ENCODE data around the gene RABEP1.

RABEP1 gene

GRCh38 chr17:5264893-5265292, 17.2 kb upstream of the RABEP1 start:
- DNase-seq (ENCODE audit: low read depth in 4 of 4, low spot score in 1 of 4), result no peak

DNA sequence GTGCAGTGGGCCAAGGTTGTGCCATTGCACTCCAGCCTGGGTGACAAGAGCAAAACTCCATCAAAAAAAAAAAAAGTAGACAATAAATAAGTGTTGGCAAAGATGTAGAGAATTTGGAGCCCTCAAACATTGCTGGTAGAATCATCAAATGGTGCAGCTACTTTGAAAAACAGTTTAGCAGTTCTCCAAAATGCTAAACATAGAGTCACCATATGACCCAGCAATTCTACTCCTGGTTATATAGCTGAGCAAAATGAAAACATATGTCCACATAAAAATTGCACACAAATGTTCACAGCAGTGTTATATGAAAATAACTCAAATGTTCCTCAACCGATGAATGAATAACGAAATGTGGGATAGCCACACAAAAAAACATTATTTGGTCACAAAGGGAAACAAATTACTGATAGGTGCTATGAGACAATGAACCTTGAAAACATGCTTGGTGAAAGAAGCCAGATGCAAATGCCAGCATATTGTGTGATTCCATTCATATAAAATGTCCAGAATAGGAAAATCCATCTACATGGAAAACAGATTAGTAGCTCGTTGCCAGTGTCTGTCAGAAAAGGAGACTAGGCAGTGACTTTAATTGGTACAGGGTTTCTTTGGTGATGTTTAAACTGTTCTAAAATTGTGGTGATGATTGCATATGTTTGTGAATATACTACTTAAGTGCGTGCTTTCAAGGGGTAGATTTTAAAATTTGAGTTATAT, 12.7 kb upstream of the RABEP1 start:
- no peak for DNase-seq (ENCODE audit: low read depth in 4 of 4, low spot score in 1 of 4)

- peak in 3 of 4 experiments; percentile 2 to 28 (median 2) for DNase-seq (ENCODE audit: low read depth in 4 of 4, low spot score in 1 of 4)
Observed at GRCh38 chr17:5272322-5272721, 9.8 kb upstream of the RABEP1 start.

DNA sequence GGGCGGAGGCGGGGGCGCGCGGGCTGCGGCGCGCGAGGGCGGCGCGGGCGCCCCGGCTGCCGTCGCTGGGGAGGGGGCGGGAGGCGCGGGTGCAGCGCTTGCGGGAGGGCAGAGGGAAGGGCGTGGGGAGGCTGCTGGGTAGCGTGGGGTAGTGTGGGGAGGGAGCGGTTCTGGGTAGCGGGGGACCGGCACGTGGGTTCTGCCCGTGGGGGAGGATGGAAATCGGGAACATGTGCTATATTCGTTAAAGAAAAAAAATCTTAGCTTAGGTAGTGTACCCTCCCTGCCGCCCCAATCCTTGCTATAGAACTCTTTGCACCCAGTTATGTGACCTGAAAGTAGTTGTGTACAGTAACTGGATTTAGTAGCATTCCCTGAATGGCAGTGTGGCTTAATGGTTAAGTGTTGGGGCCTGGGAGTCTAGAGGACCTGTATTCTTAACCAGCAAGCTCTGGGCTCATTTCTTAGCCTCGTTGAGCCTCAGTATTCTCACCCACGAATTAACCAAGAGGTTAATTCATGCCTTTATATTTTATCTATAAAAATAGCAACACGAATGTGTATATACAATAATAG, 646 bp downstream of the RABEP1 start:
- peak in 3 of 4 experiments; percentile 21 to 31 (median 24) for DNase-seq (ENCODE audit: low read depth in 4 of 4, low spot score in 1 of 4)

- no peak for DNase-seq (ENCODE audit: low read depth in 4 of 4, low spot score in 1 of 4)
Observed at GRCh38 chr17:5283571-5284315, 1.7 kb downstream of the RABEP1 start.

GRCh38 chr17:5284681-5285080, 2.6 kb downstream of the RABEP1 start:
- no peak for DNase-seq (ENCODE audit: low read depth in 4 of 4, low spot score in 1 of 4)

- DNase-seq (ENCODE audit: low read depth in 4 of 4, low spot score in 1 of 4), result no peak
Observed at GRCh38 chr17:5286846-5287245, 4.8 kb downstream of the RABEP1 start.

- DNase-seq (ENCODE audit: low read depth in 4 of 4, low spot score in 1 of 4), result no peak
Observed at GRCh38 chr17:5291683-5292350, 9.7 kb downstream of the RABEP1 start.

- DNase-seq (ENCODE audit: low read depth in 4 of 4, low spot score in 1 of 4), result no peak
Observed at GRCh38 chr17:5297245-5297644, 15.2 kb downstream of the RABEP1 start.

DNA sequence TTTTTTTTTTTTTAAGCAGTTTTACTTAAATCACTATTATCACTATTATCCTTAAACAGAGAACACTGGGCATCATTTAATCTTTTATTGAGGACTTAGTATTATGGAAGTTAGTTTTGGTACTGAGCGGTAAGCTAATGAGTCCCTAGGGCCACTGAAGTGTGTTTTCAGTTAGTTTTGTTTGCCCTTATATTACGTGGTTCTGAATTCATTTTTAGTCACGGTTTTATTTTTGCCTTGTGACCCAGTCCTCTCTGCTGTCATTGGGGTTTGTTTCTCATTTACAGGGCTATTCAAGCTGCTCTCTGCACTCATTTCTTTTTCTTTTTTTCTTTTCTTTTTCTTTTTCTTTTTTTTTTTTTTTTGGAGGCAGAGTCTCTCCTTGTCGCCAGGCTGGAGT, 17.3 kb downstream of the RABEP1 start:
- DNase-seq (ENCODE audit: low read depth in 4 of 4, low spot score in 1 of 4), result no peak

- no peak for DNase-seq (ENCODE audit: low read depth in 4 of 4, low spot score in 1 of 4)
Observed at GRCh38 chr17:5304636-5305035, 22.6 kb downstream of the RABEP1 start.

DNA sequence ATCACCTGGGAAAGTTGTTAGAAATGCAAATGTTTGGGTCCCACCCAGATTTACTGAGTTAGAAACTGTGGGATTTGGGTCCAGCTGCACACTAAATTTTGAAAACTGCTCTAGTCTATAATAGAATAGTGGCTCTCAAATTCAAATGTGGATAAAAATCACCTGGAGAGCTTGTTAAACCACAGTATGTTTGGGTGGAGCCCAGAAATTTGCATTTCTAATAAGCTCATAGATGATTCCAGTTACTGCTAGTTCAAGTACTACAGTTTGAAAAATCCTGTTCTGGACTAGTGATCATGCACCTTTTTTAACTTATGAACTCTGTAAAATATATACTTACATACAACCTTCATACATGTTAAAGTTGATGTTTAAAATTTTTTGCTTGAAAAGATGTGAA, 27.8 kb downstream of the RABEP1 start:
- DNase-seq (ENCODE audit: low read depth in 4 of 4, low spot score in 1 of 4), result no peak

DNA sequence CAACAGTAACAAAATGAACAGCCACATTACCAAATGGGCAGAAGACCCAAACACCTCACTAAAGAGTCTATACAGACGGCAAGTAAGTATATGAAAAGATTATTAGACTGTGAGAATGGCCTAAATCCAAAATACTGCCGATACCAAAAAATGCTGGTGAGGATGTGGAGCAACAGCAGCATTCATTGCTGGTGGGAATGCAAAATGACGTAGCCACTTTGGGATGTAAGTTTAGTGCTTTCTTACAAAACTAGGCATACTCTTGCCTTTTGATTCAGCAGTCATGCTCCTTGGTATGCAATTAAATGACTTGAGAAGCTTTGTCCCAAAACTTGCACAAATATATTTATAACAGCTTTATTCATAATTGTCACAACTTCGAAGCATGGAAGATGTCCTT, 43.8 kb downstream of the RABEP1 start:
- DNase-seq (ENCODE audit: low read depth in 4 of 4, low spot score in 1 of 4), result no peak

GRCh38 chr17:5329784-5330557, 47.9 kb downstream of the RABEP1 start:
- DNase-seq (ENCODE audit: low read depth in 4 of 4, low spot score in 1 of 4), result no peak

DNA sequence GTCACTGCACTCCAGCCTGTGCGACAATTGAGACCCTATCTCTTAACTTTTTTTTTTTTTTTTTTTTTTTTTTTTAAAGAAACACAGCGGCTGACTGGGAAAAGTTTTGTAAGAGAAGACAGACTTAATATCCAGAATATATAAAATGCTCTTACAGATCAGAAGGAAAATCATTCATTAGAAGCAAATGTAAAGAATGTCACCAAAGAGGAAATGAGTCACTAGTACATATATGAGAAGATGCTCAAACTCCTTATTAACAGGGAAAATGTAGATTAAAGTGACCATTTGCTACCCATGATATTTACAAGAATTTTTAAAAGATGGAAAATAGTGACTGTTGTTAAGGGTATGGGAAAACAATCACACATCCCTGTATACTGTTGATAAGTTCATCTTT, 48.9 kb downstream of the RABEP1 start:
- no peak for DNase-seq (ENCODE audit: low read depth in 4 of 4, low spot score in 1 of 4)

DNA sequence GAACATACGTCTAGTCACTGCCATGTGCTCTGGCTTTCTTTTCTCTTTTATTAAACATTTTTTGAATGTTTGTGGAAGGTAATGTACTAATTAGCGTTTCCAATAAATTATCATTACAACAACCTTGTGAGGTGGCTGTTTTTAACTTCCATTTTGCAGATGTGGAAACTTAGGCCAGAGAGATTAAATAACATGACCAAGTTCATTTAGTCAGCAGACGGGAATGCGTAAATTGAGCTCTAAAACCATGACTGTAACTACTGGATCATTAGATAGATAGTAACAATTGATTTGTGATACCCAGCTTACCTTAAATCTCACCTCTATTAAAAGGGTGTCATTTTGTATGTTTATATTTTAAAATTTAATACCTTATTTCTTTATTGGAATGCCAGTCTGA, 49.4 kb downstream of the RABEP1 start:
- DNase-seq (ENCODE audit: low read depth in 4 of 4, low spot score in 1 of 4), result no peak

GRCh38 chr17:5344914-5345313, 62.8 kb downstream of the RABEP1 start:
- DNase-seq (ENCODE audit: low read depth in 4 of 4, low spot score in 1 of 4), result no peak

DNA sequence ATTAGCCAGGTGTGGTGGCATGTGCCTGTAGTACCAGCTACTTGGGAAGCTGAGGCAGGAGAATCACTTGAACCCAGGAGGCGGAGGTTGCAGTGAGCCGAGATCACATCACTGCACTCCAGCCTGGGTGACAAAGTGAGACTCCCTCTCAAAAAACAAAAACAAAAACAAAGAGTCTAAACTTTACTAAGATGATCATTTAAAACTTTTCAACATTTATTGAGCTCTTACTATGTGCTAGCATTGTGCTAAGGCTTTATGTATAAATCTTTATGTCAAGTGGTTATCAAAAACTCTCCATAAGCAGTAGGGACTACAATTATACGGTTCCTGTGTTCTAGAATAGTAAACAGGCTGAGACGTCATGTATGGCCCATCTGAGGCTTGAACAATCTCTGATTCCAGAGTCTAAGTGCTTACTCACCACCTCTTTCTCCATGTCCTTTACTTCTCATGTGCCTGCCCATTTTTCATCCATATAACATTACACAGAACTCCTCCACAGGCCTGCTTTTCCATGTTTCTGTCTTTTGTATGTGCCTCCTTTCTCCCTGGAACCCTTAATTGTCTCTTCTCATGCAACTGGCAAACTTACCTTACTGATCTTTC, 70.7 kb downstream of the RABEP1 start:
- no peak for DNase-seq (ENCODE audit: low read depth in 4 of 4, low spot score in 1 of 4)

- no peak for DNase-seq (ENCODE audit: low read depth in 4 of 4, low spot score in 1 of 4)
Observed at GRCh38 chr17:5354310-5354709, 72.2 kb downstream of the RABEP1 start.

GRCh38 chr17:5354886-5355415, 72.9 kb downstream of the RABEP1 start:
- DNase-seq (ENCODE audit: low read depth in 4 of 4, low spot score in 1 of 4), result no peak
